GM12878 (cell line): Measurements from ENCODE around the gene GSTM2. TPM values are rescaled to one million over a fixed set of nuclear protein-coding genes. Genes with fewer than 3 reads are reported as not detected.

Experiments used
- ATAC-seq: fragments of 200-7000 bp; cut with Tn5 transposase; 3 replicates; pipeline ENCODE4 v1.9.1; 2020; ENCODE audit warnings: mild to moderate bottlenecking, moderate library complexity
- BruUV-seq: library from RNA; stranded (reverse); fragments of 400-500 nt; replicated peaks from 2 replicates; lab custom pipeline; 2021; lab: Mats Ljungman, UMichigan
- CTCF ChIA-PET: fragments of 300-600 bp; sonication (Branson Sonifier 250); formaldehyde crosslinking; extraction: SDS; loops from one replicate; lab custom pipeline; 2021; ENCODE audit warnings: inconsistent platforms; lab: Yijun Ruan, JAX
- POLR2A ChIA-PET: fragments of 350-600 bp; formaldehyde crosslinking; extraction: SDS; loops from one replicate; lab custom pipeline; 2021; ENCODE audit warnings: inconsistent platforms; lab: Charles Lee
- RAD21 ChIA-PET: fragments of 300-600 bp; sonication (Branson Sonifier 250); formaldehyde crosslinking; loops from one replicate; lab custom pipeline; 2023; ENCODE audit warnings: antibody characterized with exemption; ENCODE audit not compliant: unreplicated experiment; lab: Charles Lee
- SMC1A ChIA-PET: fragments of 300-600 bp; sonication (Branson Sonifier 250); formaldehyde crosslinking; loops from one replicate; lab custom pipeline; 2023; ENCODE audit not compliant: unreplicated experiment, uncharacterized antibody; lab: Charles Lee
- DNase-seq: peaks from one replicate; pipeline ENCODE4 v3.0.0-alpha.2; 2011; ENCODE audit warnings: low read depth, low spot score
- FAIRE-seq: peaks from 3 replicates; lab custom pipeline; 2011; peaks lifted over from hg19 to GRCh38; lab: Jason Lieb, UNC
- H2AFZ ChIP-seq: 2 replicates; pipeline ENCODE4 v1.6.0; 2011; ENCODE audit warnings: low read depth, low read length, control low read depth; ENCODE audit not compliant: control insufficient read depth
- H3K27ac ChIP-seq: 2 replicates; pipeline ENCODE4 v1.5.1; 2011; ENCODE audit warnings: control low read depth; ENCODE audit not compliant: control insufficient read depth, insufficient read depth
- H3K27me3 ChIP-seq, 2 experiments: replicated peaks in 1 of 2; 2 replicates each; pipeline versions ENCODE4 v1.6.0 to v1.6.1; 2011; ENCODE audit warnings: low read length in 1 of 2; ENCODE audit not compliant: control insufficient read depth in 2 of 2, insufficient read depth in 2 of 2
- H3K36me3 ChIP-seq, 2 experiments: 2 replicates each; pipeline ENCODE4 v1.5.1; 2011; ENCODE audit warnings: low read length in 1 of 2; ENCODE audit not compliant: control insufficient read depth in 2 of 2, insufficient read depth in 2 of 2
- H3K4me1 ChIP-seq: 2 replicates; pipeline ENCODE4 v1.6.1; 2011; ENCODE audit warnings: mild to moderate bottlenecking, low read length, moderate library complexity, mixed read lengths; ENCODE audit not compliant: control insufficient read depth, insufficient read depth
- H3K4me2 ChIP-seq: 2 replicates; pipeline ENCODE4 v1.6.0; 2011; ENCODE audit warnings: control low read depth; ENCODE audit not compliant: control insufficient read depth, insufficient read depth
- H3K4me3 ChIP-seq: fragments of 200-600 bp; sonication (generic); 2 replicates; pipeline ENCODE4 v1.5.1; 2016
- H3K79me2 ChIP-seq: 2 replicates; pipeline ENCODE4 v1.6.0; 2011; ENCODE audit warnings: low read length; ENCODE audit not compliant: control insufficient read depth, insufficient read depth
- H3K9ac ChIP-seq: 2 replicates; pipeline ENCODE4 v1.8.0; 2011; ENCODE audit warnings: low read length, control low read depth, mixed read lengths; ENCODE audit not compliant: control insufficient read depth, insufficient read depth
- H3K9me3 ChIP-seq: replicated peaks from 3 replicates; pipeline ENCODE4 v1.5.1; 2011; ENCODE audit warnings: mild to moderate bottlenecking, low read length; ENCODE audit not compliant: control insufficient read depth, insufficient read depth
- H4K20me1 ChIP-seq: 2 replicates; pipeline ENCODE4 v1.6.0; 2011; ENCODE audit not compliant: control insufficient read depth, insufficient read depth
- BCLAF1 ChIP-seq: fragments of 450-650 bp; IDR thresholded peaks from 2 replicates; pipeline ENCODE4 v1.6.1; 2017; ENCODE audit warnings: antibody characterized with exemption, mild to moderate bottlenecking, moderate library complexity
- BHLHE40 ChIP-seq, 2 experiments: fragments of 450-650 bp in 1 of 2; IDR thresholded peaks; 2 replicates each; pipeline ENCODE4 v1.6.1; 2011 to 2017; ENCODE audit warnings: low read depth in 2 of 2, borderline replicate concordance in 1 of 2, improper control_type of control experiment in 1 of 2, low read length in 1 of 2, mild to moderate bottlenecking in 1 of 2
- MYB ChIP-seq: fragments of 150-350 bp; IDR thresholded peaks from 2 replicates; pipeline ENCODE4 v1.6.1; 2014; ENCODE audit warnings: mild to moderate bottlenecking, low read depth, low read length, borderline replicate concordance
- RAD21 ChIP-seq: IDR thresholded peaks from 2 replicates; pipeline ENCODE4 v1.6.1; 2011; ENCODE audit warnings: mild to moderate bottlenecking, low read depth, low read length, moderate library complexity; ENCODE audit not compliant: insufficient read depth
- STAT3 ChIP-seq: IDR thresholded peaks from 2 replicates; pipeline ENCODE4 v1.6.1; 2011; ENCODE audit warnings: low read depth, low read length, improper control_type of control experiment
- YY1 ChIP-seq: IDR thresholded peaks from 2 replicates; pipeline ENCODE4 v1.6.1; 2011; ENCODE audit warnings: low read depth, mild to moderate bottlenecking, low read length
- ZBTB33 ChIP-seq: fragments of 450-650 bp; IDR thresholded peaks from 2 replicates; pipeline ENCODE4 v1.6.1; 2017; ENCODE audit warnings: mild to moderate bottlenecking
- WGBS: methylation state at CpG from one replicate; pipeline ENCODE4 v1.1.6; 2016; ENCODE audit warnings: low lambda C conversion rate; ENCODE audit not compliant: insufficient replicate concordance, insufficient coverage; ENCODE audit errors: missing lambda C conversion rate; 5-methylcytosine and 5-hydroxymethylcytosine counted together
- in situ Hi-C: fragments of 300-500 bp; cut with MboI; formaldehyde crosslinking; loops from 9 replicates; pipeline ENCODE4 v1.14.3; 2018; ENCODE audit warnings: mixed read lengths
- intact Hi-C: fragments of 100-400 bp; cut with micrococcal nuclease; formaldehyde crosslinking; loops from one replicate; pipeline ENCODE4 v1.14.2; 2022; ENCODE audit not compliant: unreplicated experiment
- polyA plus RNA-seq, 11 experiments: library from polyadenylated mRNA; depleted of rRNA in 4 of 11; unstranded in 6 of 11; stranded (reverse) in 5 of 11; fragments of >200 nt; fragmentation: Nextera tagmentation in 4 of 11; fragmentation: Illumina TruSeq in 1 of 11; extraction: Ambion mirVana in 4 of 11; extraction: Trizol in 1 of 11; gene quantifications; 1 replicate in 1 of 11; 2 replicates in 10 of 11; pipeline versions ENCODE4 v1.2.1 to v1.2.3, GENCODE V29; 2011 to 2016; ENCODE audit warnings: inconsistent platforms in 2 of 11, missing spikeins in 2 of 11, low read depth in 1 of 11
- total RNA-seq, 4 experiments: library from RNA; depleted of rRNA in 3 of 4; stranded (reverse); fragments of >200 nt in 3 of 4; fragmentation: Illumina TruSeq in 1 of 4; extraction: Trizol in 1 of 4; gene quantifications; 2 replicates each; pipeline versions ENCODE4 v1.2.1 to v1.2.3, GENCODE V29; 2013 to 2021

GSTM2 gene
- total and polyA plus RNA-seq, 10 of the 15 experiments (the other 5 are each of a cell fraction or from before 2014, with no cell fraction given): 8.3 to 32.3 (median 20.2) TPM

- H3K4me1 ChIP-seq: peaks cover 16% of the 10 kb centered on the region
- BruUV-seq: no TSS peak
- H3K79me2 ChIP-seq: no peaks in the 10 kb centered on the region
- ChIA-PET POLR2A (interaction anchor here (0.6 to 3.2 kb wide), 9 partner anchors 11 to 98 kb away, joined by 3 to 13 read pairs (median 4); partner anchors contain the start of genes GNAI3 and GSTM1), CTCF (interaction anchor here (0.6 to 10.7 kb wide), 80 partner anchors 10 to 477 kb away, joined by 3 to 299 read pairs (median 5); partner anchors contain the start of genes AHCYL1, AMPD2, CYB561D1 and GNAI3)
- peak overlapping the region; percentile 49 for H2AFZ ChIP-seq
- DNase-seq (no peak), ATAC-seq (peak; percentile 5)
- no peak overlapping the region for H3K4me3 ChIP-seq
- 36% methylated on average over 6 of the region's 6 CpGs for WGBS
- H4K20me1 ChIP-seq: no peaks in the 10 kb centered on the region
- intact Hi-C loops: loop anchor here (5.0 kb wide), 4 partner anchors 47 to 342 kb away; partner anchors contain the start of genes AHCYL1, GNAI3 and GSTM1
- H3K9ac ChIP-seq: no peak overlapping the region
- no peak for TF ChIP-seq STAT3
- TF ChIP-seq, all 136 proteins: peak for 0
- no peak overlapping the region for H3K27ac ChIP-seq
- in situ Hi-C loops: loop anchor here (5.0 kb wide), 2 partner anchors 132 to 347 kb away; no protein-coding TSS in a partner anchor
- SMC1A ChIA-PET: interaction anchor here (0.7 to 9.1 kb wide), 29 partner anchors 9 to 372 kb away, joined by 3 to 117 read pairs (median 6); partner anchors contain the start of genes AHCYL1, AMPD2, EPS8L3 and GNAI3
- H3K9me3 ChIP-seq: no peaks in the 10 kb centered on the region
- no peak for FAIRE-seq
- no peak overlapping the region for H3K4me2 ChIP-seq
- RAD21 ChIA-PET: interaction anchor here (0.6 to 7.3 kb wide), 36 partner anchors 10 to 392 kb away, joined by 3 to 106 read pairs (median 4); partner anchors contain the start of genes AHCYL1, AMPD2, ATXN7L2 and GNAI3
- H3K36me3 ChIP-seq: no peaks in the 10 kb centered on the region
- no peaks in the 10 kb centered on the region for H3K27me3 ChIP-seq
Measured at GRCh38 chr1:109639841-109640184, 28.0 kb upstream of the GSTM2 start.

- ChIA-PET CTCF (interaction anchor here (0.6 to 10.7 kb wide), 86 partner anchors 10 to 563 kb away, joined by 3 to 299 read pairs (median 4); partner anchors contain the start of genes AHCYL1, AMPD2, CYB561D1 and GNAI3), POLR2A (interaction anchor here (0.6 to 3.2 kb wide), 9 partner anchors 10 to 99 kb away, joined by 3 to 13 read pairs (median 4); partner anchors contain the start of genes GNAI3 and GSTM1), RAD21 (interaction anchor here (0.6 to 7.3 kb wide), 38 partner anchors 8 to 392 kb away, joined by 3 to 106 read pairs (median 4); partner anchors contain the start of genes AHCYL1, AMPD2, ATXN7L2 and GNAI3), SMC1A (interaction anchor here (0.7 to 9.1 kb wide), 32 partner anchors 10 to 371 kb away, joined by 3 to 117 read pairs (median 6); partner anchors contain the start of genes AHCYL1, AMPD2, EPS8L3 and GNAI3)
- Histone ChIP-seq H3K9me3 (no peaks in the 10 kb centered on the region), H3K79me2 (no peaks in the 10 kb centered on the region), H3K4me1 (peaks cover 11% of the 10 kb centered on the region), H3K4me2 (no peak overlapping the region), H3K4me3 (no peak overlapping the region), H2AFZ (peak overlapping the region; percentile 49), H3K27ac (no peak overlapping the region), H3K9ac (no peak overlapping the region), H3K36me3 (no peaks in the 10 kb centered on the region), H4K20me1 (no peaks in the 10 kb centered on the region), H3K27me3 (no peaks in the 10 kb centered on the region)
- 15% methylated on average over 5 of the region's 5 CpGs for WGBS
- intact Hi-C loops (loop anchor here (5.0 kb wide), 4 partner anchors 47 to 342 kb away; partner anchors contain the start of genes AHCYL1, GNAI3 and GSTM1), in situ Hi-C loops (loop anchor here (5.0 kb wide), 2 partner anchors 132 to 347 kb away; no protein-coding TSS in a partner anchor)
- DNase-seq (no peak), FAIRE-seq (peak; percentile 84), ATAC-seq (peak; percentile 82)
- no TSS peak for BruUV-seq
- no peak for TF ChIP-seq MYB
- TF ChIP-seq YY1: peak; percentile 57
- peak; percentile 70 for TF ChIP-seq RAD21
- TF ChIP-seq BCLAF1: no peak
- no peak for TF ChIP-seq ZBTB33
- TF ChIP-seq BHLHE40 (IDR thresholded peaks at IDR 0.05; ENCODE audit: borderline replicate concordance in 1 of 2, low read depth in 2 of 2, low read length in 1 of 2): no peak
Measured at GRCh38 chr1:109640285-109640865, 27.5 kb upstream of the GSTM2 start.
